GM18858 (cell line): Measurements from ENCODE around the gene ABI2.
A peak's percentile ranks its signal among the peaks of the same experiment; 100 is the strongest.

Experiments used
- ATAC-seq: cut with Tn5 transposase; IDR thresholded peaks from one replicate; pipeline ENCODE4 v1.9.1; 2021; ENCODE audit not compliant: unreplicated experiment

ABI2 gene

DNA sequence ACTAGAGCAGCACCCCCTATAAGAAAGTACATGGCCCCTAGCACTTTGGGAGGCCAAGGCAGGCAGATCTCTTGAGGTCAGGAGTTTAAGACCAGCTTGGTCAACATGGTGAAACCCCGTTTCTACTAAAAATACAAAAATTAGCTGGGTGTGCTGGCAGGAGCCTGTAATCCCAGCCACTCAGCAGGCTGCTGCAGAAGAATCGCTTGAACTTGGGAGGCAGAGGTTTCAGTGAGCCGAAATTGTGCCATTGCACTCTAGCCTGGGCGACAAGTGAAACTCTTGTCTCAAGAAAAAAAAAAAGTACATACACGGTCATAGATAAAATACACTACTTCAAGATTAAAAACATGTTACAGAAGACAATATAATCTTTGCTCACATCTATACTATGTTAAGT lies 143.1 kb downstream of the ABI2 start:
- ATAC-seq, result no peak

DNA sequence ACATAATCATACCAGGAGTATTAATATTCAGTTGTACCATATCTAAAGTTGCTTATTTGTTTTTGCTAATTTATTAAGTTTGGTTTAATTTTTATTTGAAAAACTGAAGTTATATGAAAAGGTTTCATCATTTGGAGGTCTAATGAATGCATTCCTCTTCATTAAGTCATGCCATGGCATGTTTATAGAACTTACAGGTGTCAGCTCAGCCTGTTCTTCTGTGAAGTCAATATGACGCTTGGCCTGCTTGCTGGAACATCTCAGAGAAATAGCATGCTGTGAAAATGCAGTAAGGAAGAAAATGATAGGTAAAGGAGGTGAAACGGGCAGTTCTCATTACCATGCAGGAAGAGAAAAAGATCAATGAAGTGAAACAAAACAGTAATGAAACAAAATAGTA lies 148.7 kb downstream of the ABI2 start:
- no peak for ATAC-seq

DNA sequence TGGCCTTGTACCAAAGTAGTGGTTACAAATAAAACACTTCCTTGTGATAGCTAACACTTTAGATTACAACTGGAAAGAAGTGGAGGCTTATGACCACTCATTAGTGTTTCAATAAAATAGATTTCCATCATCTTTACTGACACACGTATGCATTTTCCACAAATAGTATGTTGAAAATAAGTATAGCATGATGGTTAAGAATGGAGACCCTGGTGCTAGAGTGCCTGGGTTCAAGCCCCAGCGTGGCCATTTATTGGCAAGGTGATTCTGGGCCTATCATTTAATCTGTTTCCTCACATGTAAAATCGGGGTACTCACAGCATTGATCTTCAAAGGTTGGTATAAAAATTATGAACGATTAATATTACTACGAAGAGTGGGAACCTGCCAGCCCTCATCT lies 152.4 kb downstream of the ABI2 start:
- no peak for ATAC-seq

DNA sequence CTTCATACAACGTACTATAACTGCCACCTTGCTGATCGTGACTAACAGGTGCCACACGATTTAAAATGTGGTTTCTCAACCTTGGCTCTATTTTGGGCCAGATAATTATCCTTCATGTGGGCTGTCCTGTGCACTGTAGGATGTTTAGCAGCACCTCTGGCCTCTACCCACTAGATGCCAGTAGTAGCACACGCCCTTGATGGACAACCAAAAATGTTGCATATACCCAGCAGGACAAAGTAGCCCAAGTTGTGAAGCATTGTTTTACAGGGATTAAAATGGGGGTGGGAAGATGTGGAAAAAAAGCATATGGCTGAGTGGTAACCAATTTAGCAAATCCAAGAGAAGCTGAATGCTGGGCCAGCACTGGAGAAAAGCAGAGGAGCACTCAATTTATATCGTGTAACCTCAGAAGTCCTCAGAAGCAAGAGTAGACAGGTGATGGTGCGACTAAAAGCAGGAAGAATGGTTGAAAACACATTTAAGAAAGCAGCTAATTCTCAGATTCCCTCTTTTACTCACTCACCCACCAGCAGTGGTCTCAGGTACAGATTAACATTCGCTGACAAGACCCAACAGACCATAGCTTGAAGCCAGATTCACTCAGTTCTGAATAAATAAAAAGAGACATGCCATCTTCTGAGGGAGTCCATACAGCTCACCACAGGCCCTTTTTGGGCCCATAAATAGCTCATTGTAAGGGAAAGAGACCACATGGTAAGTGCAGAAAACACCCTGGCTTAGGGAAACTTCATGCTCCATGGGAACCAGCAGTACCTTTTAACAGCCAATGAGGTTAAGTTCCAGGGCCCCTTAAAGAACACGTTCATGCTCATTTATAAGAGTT lies 156.3 kb downstream of the ABI2 start:
- peak; percentile 60 for ATAC-seq

DNA sequence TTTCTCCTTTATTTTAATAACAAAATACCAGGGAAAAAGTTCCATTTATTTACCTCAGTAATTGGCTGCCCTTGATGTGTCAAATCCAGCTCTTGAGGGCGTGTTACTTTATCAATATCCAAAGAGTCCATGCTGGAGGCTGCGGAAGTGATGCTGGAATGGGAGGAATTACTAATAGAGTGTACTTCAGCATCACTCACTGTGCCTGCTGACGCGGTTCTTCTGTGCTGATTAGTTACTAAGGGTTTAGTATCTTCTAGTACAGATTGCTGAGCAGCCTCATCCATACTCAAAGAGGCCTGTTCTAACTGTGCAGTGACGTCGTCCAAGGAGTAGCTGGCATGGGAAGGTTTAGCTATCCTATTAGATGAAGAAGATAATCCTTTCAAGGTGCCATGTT lies 161.3 kb downstream of the ABI2 start:
- no peak for ATAC-seq

DNA sequence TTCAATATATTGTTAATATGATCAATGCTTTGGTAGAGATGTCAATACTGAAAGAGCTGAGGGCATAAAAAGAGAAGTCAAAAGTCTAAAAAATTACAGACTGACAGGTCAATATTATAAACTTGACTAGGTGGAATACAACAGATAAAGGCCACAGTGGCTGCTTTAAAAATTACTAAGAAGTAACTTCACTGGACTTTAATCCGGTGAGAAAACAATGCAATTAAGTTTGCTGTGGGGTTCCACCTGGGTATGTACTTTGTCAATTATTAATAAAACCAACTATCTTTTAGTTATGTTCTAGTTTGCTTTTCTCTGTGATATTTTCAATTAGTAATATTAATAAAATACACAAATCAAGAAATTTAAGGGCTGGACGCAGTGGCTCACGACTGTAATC lies 162.2 kb downstream of the ABI2 start:
- ATAC-seq, result no peak

DNA sequence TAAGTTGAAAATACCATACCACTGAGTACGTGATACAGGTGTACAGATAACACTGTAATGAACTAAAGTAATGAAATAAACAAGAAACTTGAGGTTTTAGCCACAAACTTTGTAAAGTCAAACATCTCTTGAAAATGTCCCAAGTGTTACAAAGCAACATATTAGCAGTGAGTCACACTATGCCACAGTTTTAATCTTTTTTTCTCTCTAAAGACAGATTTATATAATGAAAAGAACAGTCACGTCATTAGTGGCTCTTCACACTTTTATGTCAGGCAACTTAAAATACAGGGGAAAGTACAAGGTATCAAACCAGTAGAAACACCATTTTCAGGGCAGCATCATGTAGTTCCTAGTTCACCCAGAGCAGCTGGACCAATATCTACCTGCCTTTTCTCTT lies 164.8 kb downstream of the ABI2 start:
- ATAC-seq, result no peak
